Fibroblast of the aortic adventitia (primary cell): ENCODE measurements around the gene FAM221A. TPM values are rescaled to one million over a fixed set of nuclear protein-coding genes. Genes with fewer than 3 reads are reported as not detected.

Experiments used
- DNase-seq: peaks from one replicate; pipeline ENCODE4 v3.0.0-alpha.2; 2010; ENCODE audit warnings: low read depth
- H3K4me3 ChIP-seq: 2 replicates; pipeline ENCODE4 v1.5.1; 2011; ENCODE audit warnings: low read depth, mild to moderate bottlenecking, control low read depth, low read length, moderate library complexity
- total RNA-seq: library from RNA; depleted of rRNA; stranded (reverse); fragments of >200 nt; gene quantifications from 2 replicates; pipeline ENCODE4 v1.2.3, GENCODE V29; 2012; ENCODE audit warnings: low replicate concordance
- TF ChIP-seq, protein P1 (sequence below): IDR thresholded peaks from 2 replicates; pipeline ENCODE4 v1.5.1; 2011; ENCODE audit warnings: mild to moderate bottlenecking, low read length, control low read depth, inconsistent platforms; ENCODE audit not compliant: insufficient read depth

FAM221A gene
- total RNA-seq, 1 donor: 1.4 TPM

DNA sequence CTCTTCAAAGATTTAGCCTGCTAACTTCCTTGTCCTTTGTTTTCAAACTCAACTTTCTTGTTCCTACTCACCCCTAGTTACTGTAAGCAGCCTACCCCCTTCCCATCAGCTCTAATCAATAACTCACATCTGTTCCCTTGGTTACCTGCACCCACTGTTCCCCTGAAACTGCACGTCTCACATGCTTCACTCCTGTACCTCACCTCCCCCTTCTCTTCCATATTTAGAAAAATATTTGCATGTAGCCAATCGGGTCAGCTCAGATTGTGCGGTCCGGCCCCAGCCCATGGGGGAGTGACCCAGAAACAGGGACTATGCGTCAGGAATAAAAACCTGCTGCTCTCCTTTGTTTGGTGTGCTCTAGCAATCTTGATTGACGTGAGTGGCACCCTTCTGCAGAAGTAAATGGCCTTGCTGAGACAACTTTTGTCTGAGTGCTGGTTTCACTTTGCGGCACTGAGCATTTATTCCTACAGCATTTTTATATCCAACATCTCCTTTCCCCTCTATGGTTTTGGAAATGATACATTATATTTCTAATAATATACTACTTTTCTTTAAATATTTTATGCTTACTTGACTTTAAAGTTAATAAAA is 21.1 kb upstream of the FAM221A start:
- H3K4me3 ChIP-seq: no peak overlapping the region
- TF ChIP-seq, protein P1, sequence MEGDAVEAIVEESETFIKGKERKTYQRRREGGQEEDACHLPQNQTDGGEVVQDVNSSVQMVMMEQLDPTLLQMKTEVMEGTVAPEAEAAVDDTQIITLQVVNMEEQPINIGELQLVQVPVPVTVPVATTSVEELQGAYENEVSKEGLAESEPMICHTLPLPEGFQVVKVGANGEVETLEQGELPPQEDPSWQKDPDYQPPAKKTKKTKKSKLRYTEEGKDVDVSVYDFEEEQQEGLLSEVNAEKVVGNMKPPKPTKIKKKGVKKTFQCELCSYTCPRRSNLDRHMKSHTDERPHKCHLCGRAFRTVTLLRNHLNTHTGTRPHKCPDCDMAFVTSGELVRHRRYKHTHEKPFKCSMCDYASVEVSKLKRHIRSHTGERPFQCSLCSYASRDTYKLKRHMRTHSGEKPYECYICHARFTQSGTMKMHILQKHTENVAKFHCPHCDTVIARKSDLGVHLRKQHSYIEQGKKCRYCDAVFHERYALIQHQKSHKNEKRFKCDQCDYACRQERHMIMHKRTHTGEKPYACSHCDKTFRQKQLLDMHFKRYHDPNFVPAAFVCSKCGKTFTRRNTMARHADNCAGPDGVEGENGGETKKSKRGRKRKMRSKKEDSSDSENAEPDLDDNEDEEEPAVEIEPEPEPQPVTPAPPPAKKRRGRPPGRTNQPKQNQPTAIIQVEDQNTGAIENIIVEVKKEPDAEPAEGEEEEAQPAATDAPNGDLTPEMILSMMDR: no peak
- DNase-seq: no peak

DNA sequence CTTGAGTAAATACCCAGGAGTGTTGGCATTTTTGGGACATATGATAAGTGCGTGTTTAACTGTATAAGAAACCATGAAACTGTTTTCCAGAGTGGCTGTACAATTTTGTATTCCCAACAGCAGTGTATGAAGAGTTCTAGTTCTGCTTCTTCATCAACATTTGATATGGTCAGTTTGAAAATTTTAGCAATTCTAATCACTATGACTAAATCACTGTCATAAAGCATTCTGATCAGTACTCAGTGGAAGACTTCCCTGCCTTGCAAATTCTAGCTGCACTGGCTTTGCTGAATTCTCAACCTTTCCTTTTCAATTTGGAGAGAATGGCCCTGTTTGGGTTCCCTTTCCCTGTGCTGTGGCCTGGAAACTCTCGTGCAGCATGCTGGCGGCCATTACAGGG is 18.6 kb upstream of the FAM221A start:
- no peak overlapping the region for H3K4me3 ChIP-seq
- no peak for DNase-seq
- TF ChIP-seq, protein P1: no peak

DNA sequence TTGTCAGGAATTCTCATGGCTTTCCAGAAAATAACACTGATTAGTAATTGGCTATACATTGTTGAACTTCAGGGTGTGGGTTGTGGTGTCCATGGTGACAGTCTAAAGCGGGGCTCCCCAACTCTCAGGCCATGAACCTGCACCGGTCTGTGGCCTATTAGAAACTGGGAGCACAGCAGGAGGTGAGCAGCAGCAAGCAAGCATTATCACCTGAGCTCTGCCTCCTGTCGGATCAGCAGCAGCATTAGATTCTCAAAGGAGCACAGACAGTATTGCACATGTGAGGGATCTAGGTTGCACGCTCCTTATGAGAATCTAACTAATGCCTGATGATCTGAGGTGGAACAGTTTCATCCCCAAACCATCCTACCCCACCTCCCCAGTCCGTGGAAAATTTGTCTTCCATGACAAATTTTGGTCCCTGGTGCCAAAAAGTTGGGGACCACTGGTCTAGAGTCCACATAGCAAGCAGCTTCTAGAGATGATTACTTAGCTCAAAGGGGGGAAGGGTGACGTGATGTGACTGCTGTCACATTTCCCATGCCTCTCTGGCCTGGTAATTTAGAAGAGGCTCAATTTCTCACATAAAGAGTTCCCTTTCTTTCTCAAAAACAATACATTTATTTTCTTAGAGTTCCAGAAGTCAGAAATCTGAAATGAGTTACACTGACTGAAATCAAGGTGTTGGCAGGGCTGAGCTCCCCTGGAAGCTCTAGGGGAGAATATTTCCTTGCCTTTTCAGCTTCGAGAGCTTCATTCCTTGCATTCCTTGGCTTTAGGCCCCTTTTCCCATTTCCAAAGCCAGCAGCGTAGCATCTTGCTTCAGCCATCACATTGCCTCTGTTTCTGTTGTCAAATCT is 17.6 kb upstream of the FAM221A start:
- TF ChIP-seq, protein P1: no peak
- DNase-seq: peak; percentile 54
- H3K4me3 ChIP-seq: no peak overlapping the region

DNA sequence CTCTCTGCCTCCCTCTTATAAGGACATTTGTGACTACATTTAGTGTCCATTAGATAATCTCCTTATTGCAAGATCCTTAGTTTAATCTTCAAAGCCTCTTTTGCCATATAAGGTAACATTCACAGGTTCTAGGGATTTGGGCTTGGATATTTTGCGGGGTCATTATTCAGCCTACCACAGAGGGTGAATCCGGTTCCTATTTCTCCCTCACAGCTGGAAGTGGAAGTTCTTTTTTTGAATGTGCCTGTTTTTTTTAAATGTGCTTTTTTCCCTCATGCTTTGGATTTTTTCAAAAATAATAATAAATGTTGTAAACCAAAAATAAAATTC is 17.1 kb upstream of the FAM221A start:
- H3K4me3 ChIP-seq: no peak overlapping the region
- TF ChIP-seq, protein P1: no peak
- DNase-seq: no peak

DNA sequence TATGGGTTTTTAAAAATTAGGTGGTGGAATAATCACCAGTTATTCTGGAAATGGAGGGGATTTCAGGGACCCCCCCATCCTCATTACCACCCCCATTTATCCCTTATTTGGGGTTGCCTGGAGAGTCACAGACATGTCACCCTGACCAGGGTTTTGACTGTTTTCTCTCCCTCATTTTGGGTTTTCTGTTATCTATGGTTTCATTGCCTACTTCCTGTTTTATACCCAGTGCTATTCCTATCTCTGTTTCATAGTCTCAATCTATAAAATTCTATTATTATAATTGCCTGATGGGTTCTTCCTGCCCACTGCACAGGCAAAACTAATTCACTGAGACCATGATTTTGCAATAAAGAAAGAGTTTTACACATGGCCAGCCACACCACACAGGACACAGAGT is 15.9 kb upstream of the FAM221A start:
- no peak for DNase-seq
- TF ChIP-seq, protein P1: no peak
- no peak overlapping the region for H3K4me3 ChIP-seq

DNA sequence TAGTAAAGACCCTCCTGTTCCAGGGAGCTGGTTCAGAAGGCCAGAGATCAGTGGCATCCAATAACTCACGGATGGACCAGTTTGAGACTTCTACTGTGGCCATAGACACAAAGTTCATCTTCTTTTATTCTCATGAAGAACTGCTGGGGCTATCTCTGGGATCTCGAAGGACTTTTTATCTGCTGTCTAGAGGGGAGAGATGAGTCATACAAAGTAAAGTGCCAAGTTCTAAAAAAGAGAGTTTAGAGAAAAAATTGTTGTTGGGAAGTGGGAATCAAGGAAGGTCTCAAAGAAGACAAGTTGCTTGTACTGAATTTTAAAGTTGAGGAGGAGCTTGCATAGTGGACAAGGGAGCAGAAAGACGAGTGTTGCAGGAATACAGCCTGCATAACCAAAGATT is 8.0 kb upstream of the FAM221A start:
- no peak overlapping the region for H3K4me3 ChIP-seq
- TF ChIP-seq, protein P1: no peak
- DNase-seq: no peak
